COLO829 (cell line): ENCODE data around the gene DBN1.
"Not testable (repeated sequence)": the region's sequence is repeated elsewhere in the genome, so short reads cannot be mapped to it uniquely, and the experiment has no call there.

Experiments used
- DNase-seq: peaks from one replicate; pipeline ENCODE4 v3.0.0; 2012; ENCODE audit warnings: low spot score

DBN1 gene

GRCh38 chr5:177490992-177491391 lies 17.6 kb upstream of the DBN1 start:
- no peak for DNase-seq

- no peak for DNase-seq
Observed at GRCh38 chr5:177490311-177490991, 17.0 kb upstream of the DBN1 start.

GRCh38 chr5:177489119-177489716 lies 15.8 kb upstream of the DBN1 start:
- no peak for DNase-seq

GRCh38 chr5:177487975-177488374 lies 14.5 kb upstream of the DBN1 start:
- DNase-seq: no peak

DNA sequence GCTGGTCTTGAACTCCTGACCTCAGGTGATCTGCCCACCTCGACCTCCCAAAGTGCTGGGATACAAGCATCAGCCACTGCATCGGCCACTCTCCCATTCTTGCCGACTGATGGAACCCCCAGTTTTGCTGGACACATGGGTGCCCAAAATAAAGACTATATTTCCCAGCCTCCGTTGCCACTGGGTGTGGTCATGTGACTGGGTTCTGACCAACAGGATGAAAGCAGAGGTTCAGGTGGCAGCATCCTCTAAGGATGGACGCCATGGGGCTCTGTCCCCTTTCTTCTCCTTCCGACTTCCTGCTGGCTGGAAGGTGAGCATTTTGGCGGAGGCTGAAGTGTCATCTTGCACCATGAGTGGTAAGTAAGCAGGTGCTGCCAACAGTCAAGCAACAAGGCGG lies 13.7 kb upstream of the DBN1 start:
- no peak for DNase-seq

DNA sequence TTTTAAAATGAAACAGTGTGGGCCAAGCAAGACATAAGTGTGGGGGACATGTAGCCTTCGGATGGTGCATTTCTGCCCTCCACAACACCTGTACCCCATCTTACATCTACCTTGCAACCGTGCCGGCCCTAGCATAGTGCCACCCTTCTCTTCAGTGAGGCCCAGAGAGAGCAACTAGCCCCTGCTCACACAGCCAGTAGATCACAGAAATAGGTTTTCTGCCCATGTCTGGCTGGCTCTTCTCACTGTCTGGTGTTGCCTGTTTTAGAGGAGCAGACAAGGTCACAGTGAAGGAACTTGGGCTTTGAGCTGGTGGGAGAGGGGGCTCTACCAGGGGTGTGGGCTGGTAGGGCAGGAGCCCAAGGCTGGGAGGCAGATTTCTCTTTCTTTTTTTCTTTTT lies 12.8 kb upstream of the DBN1 start:
- DNase-seq: no peak

DNA sequence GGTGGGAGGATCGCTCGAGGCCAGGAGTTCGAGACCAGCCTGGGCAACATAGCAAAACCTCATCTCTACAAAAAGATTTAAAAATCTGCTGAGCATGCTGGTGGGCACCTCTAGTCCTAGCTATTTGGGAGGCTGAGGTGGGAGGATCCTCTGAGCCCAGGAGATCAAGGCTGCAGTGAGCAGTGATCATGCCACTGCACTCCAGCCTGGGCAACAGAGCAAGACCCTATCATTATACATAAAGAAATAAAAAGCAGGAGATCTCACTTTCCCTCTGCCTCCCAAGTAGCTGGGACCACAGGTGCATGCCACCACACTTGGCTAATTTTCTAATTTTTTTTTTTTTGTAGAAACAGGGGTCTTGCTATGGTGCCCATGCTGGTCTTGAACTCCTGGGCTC lies 12.3 kb upstream of the DBN1 start:
- not testable (repeated sequence) for DNase-seq

DNA sequence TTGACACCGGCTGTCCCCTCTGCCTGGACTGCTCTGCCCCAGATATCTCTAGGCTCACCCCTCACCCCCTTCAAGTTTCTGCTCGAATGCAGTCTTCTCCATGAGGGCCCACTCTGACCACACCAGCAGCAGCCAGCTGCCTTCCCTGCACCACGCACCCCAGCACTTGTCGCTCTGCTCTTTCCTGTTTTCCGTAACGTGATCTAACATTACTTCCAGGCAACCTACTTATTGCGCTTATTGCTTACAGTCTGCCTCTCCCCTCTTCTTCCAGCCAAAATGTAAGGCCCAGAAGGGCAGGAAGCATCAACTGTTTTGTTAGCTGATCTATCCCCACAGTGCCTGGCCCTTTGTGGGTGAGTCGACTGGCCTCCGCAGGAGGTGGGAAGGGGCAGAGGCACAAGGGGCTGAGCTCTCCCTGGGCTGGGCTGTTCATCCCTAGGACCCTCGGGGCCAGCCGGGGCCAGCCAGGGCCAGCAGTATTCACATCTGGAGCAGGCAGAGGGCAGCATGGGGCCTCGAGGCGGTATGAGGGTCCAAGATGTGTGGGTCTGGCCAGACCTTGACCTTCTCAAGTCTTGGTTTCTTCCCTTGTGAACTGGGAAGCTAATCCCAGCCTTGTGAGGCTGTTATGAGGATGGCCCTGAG lies 11.6 kb upstream of the DBN1 start:
- DNase-seq: no peak

- no peak for DNase-seq
Observed at GRCh38 chr5:177483994-177484901, 10.8 kb upstream of the DBN1 start.

DNA sequence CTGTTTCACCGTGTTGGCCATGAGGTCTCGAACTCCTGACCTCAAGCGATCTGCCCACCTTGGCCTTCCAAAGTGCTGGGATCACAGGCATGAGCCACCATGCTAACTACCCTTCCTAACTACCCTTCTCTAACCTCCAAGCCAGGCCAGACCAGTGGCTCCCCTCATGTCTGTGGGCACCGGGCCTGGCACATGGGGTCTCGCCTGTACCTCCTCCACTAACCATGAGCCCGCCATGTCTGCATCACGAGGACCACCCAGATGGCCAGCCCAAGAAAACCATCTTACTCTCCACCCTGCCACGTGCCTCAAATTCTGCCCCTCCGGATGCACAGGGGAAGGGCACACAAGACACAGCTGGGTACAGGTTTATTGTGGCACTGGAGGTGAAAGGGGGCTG lies 9.6 kb upstream of the DBN1 start:
- DNase-seq: no peak

- DNase-seq: no peak
Observed at GRCh38 chr5:177482359-177482795, 8.9 kb upstream of the DBN1 start.

DNA sequence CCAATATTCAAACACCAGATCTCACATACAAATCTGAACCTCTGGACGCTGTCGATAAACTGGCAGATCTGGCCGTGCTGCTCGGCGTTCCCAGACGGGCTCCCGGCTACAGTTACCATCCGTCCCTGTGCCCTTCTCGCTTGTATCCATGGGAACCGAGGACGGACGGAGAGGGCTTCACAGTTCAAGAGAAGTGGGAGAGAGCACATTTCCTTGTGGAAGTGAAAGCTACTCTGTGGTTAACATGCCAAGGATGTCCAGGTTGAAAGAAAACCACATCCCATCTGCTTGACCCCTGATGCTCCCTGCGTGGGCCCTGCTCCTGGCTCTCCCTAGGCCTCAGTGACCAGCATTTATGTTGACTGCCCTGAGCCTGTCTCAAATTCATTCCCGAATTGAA lies 6.3 kb upstream of the DBN1 start:
- no peak for DNase-seq

DNA sequence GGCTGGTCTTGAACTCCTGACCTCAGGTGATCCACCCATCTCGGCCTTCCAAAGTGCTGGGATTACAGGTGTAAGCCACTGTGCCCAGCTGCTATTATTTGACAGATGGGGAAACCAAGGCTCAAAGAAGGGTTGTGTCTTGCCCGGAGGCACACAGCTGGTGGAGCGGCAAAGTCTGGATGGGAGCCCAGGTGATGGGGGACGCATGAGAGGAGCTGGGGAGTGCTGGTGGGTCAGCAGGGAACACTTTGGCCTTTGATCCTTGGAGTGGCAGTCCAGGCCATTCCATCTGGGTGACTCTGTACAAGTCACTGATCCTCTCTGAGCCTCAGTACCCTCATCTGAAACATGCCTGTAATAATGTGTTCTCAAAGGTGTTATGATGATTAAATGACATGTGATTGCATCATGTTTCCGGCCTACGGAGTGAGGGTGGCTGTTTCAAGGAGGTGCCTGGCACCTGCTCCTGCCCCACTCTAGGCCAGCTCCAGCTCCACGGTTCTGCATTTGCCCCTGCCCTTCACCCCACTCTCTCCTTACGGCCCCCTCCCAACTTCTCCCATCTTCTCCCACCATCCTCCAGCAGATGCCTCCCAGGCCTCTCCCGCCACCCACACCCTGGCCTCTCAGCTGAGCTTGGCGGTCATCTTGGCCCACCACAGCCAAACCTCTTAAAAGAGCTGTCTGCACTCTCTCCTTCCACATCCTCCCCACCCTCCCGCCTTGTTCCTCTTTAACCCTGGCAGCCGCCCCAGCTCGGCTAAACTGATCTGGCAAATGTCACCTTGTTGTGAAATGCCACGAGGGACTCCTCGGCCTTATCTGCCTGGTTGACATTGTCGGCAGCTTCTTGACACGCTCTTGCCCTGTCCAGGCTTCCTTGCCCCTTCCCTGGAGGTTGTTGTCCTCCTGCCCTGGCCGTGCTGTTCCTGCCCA lies 5.5 kb upstream of the DBN1 start:
- no peak for DNase-seq

DNA sequence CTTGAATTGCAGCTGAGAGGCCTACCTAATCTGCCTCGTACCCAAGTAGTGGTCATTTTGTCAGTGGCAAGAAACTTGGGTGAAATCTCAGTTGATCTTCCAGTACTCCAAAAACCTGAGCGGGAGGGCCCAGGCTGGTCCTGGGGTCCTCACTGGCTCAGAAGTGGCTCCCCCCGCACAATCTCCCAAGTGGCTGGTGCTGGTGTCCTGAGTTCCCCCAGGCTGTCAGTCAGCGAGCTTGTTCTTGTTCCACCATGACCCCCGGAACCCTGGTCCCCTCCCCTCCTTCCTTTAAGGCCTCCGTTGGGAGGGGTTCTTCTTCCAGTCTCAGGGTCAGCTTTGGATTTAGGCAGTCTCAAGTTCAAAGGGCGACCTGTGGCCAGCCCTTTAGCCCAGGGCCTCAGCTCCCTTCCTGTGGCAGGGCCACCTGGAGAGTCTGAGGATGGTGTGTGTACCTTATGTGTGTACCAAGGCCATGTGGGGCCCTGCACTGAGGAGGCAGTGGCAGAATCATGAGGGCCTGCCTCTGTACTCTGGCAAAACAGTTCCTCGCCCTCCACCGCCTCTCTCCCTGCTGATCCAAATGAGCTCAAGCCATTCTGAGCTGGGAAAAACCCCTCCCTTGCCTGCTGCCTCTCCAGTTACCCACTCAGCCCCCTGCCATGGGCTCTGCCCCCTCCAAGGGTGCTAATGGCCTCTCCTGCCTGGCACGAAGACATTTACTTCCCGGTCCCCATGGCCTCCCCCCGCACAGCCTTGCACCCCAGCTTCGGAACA lies 4.5 kb upstream of the DBN1 start:
- no peak for DNase-seq

DNA sequence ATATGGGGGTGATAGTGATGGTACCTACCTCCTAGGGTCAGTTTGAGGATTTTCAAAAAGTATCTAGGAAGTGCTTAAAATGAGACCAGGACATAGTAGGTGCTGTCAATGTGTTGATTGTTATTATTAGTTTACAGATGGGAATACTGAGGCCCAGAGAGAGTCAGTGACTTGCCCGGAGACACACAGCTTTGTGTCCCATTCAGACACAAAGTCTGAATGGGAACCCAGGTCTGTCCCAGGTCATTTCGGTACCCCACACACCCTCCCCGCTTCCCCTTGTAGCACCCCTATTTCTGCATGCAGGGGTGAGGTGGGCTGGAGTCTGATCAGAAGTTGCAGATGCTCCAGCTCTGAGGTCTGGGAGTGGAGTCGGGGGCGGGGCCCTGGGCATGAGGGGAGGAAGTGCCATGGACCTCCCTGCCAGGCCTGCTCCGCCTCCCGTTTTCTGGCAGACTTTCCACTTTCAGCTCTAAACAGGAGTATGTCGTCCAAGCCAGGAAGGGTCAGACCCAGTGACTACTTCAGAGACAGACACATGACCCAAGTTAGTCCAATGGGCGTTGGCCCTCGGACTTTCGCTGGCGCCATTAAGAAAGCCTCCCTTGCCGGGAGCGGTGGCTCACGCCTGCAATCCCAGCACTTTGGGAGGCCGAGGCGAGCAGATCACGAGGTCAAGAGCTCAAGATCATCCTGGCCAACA lies 3.2 kb upstream of the DBN1 start:
- DNase-seq: no peak

- no peak for DNase-seq
Observed at GRCh38 chr5:177475563-177476427, 2.4 kb upstream of the DBN1 start.

- DNase-seq: no peak
Observed at GRCh38 chr5:177474846-177475562, 1.6 kb upstream of the DBN1 start.

- DNase-seq: no peak
Observed at GRCh38 chr5:177474002-177474476, 605 bp upstream of the DBN1 start.
